CD4-positive, alpha-beta T cell treated with Interleukin-6 for 4 hours (primary cell): Measurements from ENCODE around the gene MAP3K3.

ENCODE experiments used
- DNase-seq: peaks from one replicate; pipeline ENCODE4 v3.0.0-alpha.2; 2020; ENCODE audit warnings: mixed read lengths

The MAP3K3 gene

DNA sequence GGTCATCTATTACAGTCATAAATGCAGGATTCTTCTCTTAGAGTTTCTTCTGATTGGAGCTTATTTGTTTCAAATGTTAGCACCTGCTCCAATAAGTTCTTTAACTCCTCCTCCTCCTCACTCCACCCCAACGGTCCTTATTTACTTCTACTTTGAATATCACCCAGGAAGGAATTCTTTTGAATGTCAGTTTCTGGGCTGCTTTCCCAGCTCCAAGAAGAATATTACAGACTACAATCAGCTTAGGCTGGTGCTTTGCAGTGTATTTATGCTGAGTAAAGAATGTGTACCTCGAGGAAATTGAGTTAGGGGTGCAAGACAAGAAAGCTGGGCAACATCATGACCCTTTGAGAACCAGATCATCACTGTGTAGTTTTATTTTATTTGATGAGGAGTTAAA, 30.8 kb downstream of the MAP3K3 start:
- DNase-seq: no peak

DNA sequence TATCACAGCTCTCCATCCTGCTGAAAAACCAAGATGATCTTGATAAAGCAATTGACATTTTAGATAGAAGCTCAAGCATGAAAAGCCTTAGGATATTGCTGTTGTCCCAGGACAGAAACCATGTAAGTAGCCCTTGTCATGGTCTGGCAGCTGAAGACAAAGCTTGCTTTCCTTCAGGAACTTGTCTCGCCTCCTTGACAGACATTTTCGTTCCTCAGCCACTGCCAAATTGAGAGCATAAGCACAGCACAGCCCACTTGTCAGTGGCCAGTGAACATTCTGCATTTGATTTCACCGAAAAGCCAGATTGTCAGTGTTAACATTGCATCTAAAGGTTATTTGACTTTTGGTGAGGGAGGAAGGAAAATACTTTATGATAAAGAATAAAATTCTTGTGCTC, 35.6 kb downstream of the MAP3K3 start:
- DNase-seq: no peak

DNA sequence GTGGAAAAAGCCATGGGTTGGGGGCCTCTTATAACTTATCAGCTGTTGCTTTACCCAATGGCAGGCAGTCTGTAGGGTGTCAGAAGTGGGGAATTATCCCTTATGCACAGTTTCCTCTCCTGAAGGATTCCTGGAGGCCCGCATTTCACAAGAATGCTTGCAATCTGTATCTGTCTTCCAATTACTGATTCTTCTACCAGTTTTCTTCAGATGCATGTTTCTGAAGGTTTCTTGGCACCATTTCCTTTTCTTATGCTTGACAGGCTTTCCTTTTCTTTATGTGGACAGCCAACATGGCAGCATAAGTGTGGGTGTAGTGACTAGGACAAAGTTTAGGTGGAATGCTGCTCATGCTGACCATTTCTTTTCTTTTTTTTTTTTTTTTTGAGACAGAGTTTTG, 36.1 kb downstream of the MAP3K3 start:
- DNase-seq: no peak

DNA sequence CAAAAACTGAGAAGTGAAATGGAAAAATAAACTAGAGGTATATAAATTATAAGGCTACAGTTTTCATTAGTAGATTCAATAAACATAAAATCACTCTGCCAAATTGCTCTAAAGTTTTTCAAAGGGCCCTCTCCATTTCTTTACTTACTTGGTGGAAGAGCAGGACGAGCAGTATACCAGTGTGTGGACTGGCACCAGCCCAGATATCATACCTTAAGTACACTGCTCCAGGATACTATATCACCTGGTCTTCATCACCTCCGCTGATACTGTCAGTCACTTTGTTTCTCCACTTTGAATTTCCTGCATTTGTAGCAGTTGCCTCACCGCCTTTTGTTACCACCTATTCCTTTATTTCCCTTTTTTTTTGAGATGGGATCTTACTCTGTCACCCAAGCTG, 37.6 kb downstream of the MAP3K3 start:
- DNase-seq: no peak

DNA sequence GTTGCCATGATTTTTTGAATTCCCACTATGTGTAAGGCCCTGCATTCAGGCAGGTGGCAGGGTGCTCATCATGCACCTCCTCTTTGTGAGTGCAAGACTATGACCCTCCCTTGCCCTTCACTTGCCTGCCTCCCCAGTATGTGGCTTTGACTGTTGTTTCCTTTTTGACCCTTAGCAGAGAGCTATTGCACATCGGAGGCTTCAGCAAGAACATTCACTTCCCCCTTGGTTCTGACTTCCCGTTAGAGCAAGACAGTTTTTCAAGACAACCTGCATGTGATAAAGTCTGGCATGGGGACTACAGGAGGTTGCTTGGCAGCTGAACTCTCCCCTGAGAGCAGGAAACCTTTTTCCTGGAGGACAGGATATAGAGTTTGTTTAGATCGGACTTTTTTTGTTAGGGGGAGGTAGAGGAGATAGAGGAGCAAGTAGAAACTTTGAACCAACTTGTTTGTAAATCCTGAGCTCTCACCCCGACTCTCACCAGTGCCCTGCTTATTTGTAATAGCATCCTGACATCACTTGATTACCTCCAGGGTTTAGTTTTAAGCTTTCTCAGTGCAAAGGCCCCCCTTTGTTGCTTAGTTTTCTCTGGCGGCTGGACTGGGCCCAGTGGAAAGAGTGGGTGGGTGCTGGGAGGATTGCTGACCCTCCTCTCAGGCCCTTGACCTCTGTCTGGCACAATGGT, 43.5 kb downstream of the MAP3K3 start:
- no peak for DNase-seq

DNA sequence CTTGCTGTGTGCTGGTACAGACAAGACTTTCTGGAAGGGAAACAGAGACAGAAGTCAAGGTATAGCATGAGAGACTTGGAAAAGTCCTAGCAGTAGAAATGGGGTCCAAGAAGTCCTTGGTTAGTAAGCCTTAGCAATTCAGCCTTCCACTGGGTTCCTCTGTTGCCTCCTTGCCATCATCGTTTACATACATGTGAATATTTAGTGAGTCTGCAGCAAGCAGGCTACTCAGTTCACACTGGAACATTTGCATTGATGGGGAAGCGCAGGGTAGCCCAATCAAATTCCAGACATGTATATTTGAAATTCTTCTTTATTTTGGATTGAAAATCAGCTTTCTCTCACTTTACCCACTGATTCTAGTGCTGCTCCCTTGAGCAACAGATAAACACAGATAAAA, 50.6 kb downstream of the MAP3K3 start:
- no peak for DNase-seq

DNA sequence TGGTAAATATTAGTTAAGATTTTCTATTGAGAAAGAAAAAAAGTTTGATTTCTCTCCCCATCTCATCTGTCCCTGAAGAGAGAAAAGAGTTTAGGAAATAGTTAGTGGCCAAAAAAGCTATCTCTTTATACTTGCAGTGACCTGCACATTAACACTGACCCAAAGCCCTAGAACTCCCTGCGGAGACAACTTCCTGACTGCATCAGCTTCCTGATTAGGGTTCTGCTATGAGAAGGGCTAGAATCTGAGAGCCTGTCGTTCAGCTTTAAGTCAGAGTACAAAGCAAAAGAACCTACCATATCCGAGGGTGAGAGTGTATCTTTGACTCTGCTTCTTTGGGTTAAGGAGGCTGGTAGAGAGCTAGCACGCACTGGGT, 53.0 kb downstream of the MAP3K3 start:
- DNase-seq: no peak

DNA sequence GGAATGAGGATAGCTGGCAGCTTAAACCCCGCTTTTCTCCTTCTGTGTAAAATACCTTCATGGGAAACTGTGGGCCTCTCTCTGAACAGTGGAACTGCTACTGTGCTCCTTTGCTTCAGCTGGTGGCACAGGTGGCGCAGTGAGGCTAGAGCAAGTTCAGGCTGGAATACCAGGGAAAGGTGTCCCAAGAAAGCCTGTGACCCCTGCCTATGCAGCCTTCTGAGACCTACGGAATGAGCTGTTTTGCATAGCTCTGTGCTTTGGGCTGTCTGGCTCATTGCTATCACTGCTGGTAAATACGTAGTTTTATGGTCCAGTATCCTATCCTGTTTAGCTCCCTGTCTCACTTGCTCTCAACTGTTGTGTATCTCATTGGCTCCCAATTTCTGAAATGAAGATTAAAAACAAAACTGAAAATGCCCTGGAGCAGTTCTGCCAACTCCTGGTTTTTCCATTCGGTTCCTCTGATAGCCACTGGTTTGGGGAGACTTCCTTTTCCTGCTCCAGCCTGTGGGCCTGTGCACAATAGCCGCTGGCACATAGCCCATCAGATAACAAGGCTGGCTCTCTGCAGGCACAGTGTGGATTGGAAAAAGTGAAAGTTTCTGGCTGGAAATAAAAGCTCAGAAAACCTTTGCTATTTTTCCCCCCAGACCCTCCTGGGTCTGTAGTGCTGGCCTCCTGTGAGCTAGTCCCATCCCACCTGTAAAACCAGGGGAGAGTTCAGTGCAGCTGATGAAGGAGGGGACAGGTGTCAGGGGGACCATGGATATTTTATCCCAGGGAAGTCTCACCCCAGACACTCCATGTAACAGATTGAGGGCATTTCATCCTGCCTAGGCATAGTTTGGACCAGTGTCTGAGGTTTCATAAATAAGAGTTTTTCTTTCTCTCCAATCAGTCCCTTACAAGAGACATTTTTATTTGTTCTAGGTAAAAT, 53.7 kb downstream of the MAP3K3 start:
- no peak for DNase-seq

DNA sequence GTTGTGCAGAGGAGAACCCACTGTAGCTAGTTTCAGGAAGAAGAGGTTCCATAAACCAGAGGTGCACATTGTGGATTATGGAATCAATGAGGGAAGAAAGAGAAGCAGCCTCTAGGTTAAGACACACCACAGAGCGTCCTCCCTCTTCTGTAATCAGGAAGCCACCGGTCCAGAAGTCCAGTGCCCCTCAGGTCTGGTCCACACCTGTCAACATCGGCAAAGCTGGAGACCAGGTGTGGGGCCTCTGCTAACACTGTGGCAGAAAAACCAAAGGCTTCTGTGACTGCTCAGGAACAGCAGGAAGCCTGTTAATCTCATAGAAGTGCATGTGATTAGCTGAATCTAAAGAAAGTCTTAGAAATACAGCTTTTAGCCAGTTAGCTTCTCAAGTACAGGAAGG, 54.4 kb downstream of the MAP3K3 start:
- no peak for DNase-seq

DNA sequence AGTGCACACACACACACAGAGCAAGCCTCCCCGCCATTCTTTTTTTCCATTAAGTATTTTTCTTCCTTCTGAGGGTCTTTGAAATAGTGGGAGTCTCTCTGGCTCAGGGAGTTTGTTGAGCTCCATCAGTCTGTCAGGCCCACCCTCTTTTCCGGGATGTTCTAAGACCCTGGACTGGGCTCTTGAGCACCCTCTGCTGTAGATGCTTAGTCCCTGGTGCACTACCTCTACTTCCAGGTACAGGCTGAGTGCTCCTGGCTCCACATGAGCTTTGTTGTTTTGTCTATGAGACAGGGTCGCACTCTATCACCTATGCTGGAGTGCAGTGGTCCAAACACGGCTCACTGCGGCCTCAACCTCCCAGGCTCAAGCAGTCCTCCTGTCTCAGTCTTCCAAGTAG, 57.0 kb downstream of the MAP3K3 start:
- no peak for DNase-seq

DNA sequence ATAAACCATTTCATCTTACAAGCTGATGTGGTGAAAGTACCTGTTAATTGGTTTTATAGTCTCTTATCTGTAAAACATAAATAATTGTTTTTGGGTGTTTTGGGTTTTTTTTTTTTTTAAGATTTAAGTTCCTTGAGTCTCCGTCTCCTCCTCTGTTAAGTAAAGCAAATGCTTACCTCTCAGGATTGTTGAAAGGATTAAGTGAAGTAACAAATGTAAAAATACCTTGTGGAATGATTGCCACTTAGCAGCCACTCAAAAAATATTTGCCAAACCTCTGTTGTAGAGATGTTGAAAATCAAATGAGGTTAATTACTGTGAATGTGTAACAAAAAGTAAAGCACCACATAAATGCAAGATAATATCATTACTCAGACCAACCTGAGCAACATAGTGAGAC, 58.5 kb downstream of the MAP3K3 start:
- no peak for DNase-seq

DNA sequence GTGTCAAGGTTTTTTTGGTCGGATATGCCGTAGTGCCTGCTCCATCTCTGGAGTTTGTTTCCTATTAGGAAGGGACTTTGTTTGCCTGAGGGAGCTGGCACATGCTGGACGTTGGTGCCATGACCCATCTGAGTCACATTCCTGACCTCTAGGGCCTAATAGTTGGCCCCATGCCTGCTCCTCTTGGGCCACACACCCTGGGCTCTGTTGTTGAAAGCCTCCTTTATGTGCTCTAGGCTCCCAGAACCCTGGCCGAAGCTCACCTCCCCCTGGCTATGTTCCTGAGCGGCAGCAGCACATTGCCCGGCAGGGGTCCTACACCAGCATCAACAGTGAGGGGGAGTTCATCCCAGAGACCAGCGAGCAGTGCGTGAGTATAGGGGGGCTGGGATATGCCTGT, 59.3 kb downstream of the MAP3K3 start:
- no peak for DNase-seq

DNA sequence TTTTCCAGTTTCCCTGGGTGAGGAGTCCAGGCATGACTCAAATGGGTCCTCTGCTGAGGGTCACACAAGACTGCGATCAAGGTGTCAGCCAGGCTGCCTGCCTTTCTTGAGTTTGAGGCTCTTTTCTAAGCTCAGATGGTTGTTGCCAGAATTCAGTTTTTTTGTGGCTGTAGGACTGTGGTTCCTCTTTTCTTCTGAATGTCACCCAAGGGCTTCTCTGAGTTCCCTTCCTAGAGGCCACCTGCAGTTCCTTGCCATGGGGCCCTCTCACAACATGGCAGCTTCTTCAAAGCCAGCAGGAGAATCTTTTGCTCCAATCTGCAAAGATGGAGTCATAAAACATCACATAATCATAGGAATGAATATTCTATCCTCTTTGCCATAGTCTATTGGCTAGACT, 60.2 kb downstream of the MAP3K3 start:
- DNase-seq: no peak

DNA sequence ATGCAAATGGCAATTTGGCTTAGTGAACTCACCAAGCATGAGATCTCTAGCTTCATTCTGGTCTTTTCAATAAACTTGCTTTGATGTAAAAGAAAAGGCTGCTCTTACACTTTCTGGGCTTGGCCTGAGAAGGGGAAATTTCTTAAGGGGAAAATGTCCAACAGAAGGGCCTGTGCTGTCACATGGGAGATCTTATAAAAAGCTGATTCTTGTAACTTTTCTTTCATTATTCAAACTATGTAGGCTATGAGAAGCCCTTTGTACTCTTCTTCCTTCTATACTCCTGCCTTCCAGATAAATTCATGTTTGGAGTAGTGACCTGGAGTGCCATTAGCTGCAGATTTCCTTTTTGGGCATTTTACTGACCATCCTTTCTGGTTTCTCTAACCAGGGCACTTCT, 60.8 kb downstream of the MAP3K3 start:
- DNase-seq: no peak

DNA sequence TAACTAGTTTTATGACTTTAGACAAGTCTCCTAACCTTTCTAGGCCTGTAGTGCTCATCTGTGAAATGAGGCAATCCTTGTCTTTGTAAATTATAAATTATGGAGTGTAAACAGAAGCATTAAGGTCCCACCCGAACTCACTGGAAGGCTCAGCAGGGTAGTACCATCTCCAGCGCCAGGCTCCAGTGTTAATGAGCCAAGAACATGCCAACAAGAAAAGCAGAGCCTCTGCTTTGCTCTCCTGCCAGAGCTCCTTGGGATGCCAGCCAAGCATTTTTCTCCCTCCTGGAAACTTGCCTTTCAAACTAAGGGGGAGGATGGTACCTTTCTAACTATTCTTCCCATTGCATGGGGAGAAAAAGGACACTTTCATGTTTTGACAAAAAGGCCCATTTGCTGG, 62.8 kb downstream of the MAP3K3 start:
- no peak for DNase-seq

DNA sequence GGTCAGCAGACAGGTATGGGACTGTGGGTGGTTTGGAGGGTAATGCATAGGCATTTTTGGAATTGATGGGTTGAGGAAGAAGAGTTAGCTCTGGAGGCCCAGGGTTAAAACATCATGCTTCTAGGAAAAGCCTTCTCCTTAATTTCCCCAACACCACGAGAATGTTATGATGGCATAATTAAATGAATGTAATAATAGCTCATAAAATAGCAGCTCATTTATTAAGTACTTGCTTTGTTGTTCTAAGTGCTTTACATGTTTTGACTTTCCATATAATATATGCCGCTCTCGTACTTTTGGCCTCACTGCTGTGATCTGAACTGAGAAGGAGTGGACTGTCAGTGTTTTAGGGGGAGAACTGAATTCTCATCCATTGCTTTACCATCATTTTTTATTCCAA, 63.4 kb downstream of the MAP3K3 start:
- DNase-seq: no peak

DNA sequence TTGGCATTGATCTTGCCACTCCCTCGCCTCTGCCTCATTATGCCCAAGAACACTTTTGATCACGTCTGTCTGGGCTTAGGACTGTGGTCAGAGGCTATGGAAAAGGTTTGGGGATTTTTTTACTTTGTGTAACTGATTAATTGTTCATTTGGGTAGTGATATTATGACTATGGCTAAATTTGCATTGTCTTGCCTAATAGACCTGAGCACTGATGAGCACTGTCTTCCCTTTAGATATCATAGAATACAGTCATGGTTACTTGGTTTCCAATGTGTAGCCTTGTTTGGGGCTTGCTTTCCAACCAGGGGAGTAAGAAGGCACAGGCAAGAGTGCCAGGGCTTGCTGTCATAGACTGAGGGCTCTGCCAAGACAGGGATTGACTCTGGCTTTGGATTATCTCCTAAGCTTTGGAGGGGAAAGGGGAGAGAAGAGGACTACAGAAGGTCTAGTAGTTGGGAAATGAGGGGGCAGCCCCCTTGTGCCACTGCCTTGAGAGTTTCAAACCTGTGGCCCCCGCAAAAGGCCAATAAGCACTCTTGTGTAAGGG, 64.0 kb downstream of the MAP3K3 start:
- DNase-seq: no peak

DNA sequence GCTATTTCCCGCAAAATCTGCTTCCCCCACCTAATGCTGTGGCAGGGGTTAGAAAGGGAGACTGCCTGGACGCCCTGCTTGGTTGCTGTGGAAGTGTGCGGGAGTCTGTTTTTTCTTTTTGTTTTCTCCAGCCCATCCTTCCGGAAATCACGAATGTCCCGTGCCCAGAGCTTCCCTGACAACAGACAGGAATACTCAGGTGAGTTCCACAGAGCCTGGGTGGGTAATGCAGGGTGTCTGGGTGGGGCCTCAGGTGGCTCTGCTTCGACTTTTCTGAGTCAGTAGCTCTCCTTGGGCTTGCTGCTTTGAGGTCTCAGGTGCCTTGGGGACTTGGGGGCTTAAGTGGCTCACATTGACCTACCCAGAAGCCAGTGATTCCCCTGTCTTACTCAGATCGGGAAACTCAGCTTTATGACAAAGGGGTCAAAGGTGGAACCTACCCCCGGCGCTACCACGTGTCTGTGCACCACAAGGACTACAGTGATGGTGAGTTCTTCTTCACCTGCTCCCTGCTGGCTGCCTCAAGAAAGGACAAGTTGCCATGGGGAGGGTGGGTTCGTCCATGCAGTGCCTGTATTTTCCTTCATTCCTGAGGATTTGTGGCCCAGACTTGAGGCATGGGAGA, 66.3 kb downstream of the MAP3K3 start:
- no peak for DNase-seq

DNA sequence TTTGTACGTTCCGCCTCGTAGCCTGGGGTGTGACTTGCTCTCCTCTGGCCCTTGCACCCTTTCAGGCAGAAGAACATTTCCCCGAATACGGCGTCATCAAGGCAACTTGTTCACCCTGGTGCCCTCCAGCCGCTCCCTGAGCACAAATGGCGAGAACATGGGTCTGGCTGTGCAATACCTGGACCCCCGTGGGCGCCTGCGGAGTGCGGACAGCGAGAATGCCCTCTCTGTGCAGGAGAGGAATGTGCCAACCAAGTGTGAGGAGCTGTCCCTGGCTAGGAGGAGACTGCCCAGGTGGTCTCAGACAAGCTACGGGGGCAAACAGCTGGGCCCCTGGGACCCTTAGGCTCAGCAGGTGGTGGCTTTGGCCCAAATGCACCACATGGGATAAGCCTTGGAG, 67.3 kb downstream of the MAP3K3 start:
- DNase-seq: no peak

DNA sequence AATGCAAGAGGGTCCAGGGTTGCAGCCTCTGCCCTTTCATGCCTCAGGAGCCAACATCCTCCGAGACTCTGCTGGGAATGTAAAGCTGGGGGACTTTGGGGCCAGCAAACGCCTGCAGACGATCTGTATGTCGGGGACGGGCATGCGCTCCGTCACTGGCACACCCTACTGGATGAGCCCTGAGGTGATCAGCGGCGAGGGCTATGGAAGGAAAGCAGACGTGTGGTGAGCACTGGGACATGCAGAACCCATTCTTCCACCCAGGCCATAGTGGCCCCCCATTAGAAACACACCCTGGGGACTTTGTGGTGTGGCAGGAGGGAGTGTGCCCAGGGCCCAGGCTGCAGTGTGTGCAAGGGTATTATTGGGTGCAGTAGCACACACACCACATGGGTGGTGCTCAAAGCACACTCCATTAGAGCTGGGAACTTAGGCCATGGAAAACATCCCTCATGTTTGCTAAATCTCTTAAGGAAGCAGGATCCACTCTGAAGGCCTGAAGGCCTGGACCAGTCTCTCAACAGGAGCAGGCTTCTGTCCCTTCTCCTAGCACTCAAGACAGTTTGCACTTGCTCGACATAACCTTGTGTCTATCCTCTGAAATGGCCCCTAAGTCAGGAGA, 70.1 kb downstream of the MAP3K3 start:
- DNase-seq: no peak

DNA sequence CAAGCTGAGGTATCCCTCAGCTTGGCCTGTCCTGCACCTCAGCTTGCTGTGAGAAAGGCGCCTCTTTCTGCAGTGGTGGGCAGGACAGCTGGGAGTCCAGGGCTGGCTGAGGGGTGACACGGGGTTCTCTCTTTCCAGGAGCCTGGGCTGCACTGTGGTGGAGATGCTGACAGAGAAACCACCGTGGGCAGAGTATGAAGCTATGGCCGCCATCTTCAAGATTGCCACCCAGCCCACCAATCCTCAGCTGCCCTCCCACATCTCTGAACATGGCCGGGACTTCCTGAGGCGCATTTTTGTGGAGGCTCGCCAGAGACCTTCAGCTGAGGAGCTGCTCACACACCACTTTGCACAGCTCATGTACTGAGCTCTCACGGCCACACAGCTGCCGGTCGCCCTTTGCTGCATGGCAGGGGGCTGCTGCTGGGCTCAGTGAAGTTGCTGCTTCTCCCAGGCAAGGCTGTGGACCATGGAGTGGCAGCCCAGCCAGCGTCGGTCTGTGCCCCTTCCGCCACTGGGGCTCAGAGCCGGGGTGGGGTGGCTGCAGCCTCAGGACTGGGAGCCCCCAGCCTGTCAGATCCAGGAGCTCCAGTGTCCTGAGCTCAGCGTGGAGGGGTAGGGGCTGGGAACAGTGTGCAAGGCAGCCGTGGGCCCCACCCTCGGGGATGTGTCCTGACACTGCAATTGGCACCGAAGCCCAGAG, 71.3 kb downstream of the MAP3K3 start:
- no peak for DNase-seq

DNA sequence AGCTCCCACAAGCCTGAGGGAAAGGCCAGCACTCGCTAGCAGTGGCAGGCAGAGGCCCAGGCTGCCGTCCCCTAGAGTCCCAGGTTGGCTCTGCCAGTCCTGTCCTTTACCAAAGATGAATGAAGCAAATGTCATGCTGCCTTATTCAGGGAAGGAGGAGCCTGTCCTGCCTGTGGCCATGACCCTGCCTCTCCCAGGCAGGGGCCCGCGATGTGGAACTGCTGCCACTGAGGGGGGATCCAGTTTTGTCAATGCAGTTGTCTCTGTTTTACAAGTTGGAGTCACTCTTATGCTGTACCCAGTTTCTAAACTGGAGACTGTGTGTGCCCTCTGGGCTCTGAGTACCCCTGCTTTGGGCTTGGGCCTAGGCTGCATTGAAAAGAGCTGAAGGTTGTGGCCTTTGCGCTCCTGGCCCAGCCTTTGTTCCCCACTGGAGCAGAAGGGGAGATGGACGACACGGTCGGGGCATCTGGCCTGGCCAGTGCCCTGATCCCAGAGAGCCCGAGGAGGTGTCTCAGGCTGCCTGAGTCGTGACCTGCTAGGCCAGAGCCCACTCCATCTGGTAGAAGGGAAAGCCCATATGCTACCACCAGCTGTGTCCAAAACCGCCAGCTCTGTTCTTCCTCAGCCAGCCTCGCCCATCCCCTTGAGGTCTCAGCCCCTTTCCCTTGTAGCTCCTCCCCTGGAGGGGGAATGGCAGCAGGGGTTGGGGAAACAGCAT, 72.2 kb downstream of the MAP3K3 start:
- peak; percentile 26 for DNase-seq
